NCI-H2196 (cell line): ENCODE data around the gene TBC1D4.
"Not testable (repeated sequence)": the region's sequence is repeated elsewhere in the genome, so short reads cannot be mapped to it uniquely, and the experiment has no call there.

Experiments
- DNase-seq: peaks from one replicate; lab custom pipeline; 2025; ENCODE audit not compliant: unreplicated experiment; lab: John Stamatoyannopoulos, UW

The TBC1D4 gene

DNA sequence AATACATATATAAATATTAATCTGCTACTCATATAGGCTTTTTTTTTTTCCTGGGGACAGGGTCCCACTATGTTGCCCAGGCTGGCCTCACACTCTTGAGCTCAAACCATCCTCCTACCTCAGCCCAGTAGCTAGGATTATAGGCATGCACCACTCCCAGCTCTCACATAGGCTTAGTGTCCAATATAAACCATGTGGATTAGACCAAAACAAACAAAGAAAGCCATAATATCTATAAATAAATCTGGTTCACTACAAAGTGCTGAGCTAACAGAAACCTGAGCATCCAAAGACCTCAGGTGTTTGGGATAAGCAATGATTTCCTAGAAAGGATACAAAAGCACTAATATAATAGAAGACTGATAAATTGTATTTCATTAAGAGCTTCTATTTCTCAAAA, 26.0 kb downstream of the TBC1D4 start:
- no peak for DNase-seq

DNA sequence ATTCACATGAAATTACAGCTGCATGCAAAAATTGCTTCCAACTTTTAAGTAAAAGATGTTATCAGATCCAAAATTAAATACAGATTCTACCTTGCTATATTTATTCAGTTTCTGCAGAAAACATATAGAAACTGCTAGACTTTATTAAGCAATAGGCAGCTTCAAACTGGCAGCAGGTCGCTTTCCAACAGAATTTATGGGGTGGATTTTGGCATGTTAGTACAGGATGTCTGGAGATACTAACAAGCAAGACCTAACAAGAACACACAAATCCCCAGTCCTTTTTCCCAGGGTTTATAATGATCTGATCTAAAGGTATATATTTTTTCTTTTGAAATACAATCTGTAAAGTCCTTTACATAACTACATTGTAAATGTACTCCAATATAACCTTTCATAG, 27.5 kb downstream of the TBC1D4 start:
- no peak for DNase-seq

DNA sequence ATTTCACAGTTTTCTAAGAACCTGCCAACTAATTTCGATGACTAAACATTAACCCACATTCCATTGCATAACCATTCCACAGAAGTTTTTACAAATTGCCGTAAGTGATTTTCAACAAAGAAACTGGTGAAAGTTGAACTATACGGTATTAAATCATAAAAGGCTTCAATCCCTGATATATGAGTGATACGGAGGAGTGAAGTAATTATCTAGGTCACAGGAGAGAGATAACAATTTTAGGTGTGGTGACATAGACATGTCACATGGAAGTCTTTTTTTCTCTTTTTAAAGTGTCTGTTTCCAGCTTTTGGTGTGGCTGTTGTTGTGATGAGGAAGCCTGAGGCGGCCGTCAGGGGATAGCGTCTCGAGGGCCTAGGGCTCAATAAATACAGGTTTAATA, 29.4 kb downstream of the TBC1D4 start:
- no peak for DNase-seq

DNA sequence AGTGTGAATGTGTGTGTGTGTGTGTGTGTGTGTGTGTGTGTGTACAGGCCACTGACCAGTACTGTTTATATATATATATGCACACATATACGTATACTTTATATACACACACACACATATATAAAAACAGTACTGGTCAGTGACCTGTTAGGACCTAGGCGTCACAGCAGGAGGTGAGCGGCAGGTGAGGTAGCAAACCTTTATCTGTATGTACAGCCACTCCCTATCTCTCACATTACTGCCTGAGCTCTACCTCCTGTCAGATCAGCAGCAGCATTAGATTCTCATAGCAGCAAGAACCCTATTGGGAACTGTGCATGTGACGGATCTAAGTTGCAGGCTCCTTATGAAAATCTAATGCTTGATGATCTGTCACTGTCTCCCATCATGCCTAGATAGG, 34.5 kb downstream of the TBC1D4 start:
- DNase-seq, result no peak

DNA sequence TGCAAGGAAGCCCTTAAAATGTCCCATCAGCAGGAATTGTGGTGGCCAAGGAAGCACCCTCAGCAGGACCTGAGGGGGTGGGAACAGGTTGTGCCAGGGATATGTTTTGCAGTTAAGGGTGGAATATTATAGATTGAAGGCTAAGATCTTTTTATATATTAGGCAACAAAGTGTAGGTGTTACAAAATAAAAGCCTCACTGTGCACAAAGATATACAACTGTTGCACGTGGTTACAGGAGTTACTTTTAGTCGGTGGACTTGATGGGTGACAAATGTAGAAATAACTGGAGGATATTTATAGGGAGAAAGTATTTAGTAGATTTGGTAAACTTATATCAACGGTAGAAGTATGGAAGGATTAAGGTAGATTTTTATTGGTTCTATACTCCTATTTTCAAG, 35.1 kb downstream of the TBC1D4 start:
- DNase-seq, result no peak

DNA sequence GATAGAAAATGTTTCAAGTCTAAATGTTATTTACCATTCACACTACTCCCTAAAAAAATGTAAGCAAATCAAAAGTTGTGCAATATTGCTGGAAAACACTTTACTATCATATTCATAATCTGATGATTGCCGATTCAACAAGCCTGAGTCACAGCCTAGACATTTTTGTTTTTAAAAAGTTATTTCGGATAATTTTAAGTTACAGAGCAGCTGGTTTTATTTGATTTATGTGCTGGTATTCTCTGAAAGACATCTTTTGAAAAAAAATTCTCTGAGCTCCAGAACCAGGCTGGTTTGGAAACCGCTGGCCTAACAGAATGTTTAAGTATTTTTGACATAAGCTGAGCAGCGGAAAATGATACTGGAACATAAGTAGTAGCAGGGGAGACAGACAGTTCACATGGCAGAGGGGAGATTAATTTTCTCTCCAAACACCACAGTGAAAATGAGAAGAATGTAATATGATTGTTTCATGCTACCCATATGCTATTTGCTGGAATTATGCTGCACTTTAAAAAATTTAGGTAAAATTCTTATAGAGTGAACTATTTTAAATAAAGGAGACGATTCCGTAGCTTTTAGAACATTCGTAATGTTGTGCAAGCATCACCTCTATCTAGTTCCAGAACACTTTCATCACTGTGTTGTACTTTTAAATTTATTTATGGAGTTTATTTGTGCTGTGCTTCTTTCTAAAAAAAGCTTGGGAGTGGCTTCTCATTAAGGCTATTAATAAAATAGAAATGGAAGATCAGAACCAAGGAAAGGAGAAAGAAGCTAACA, 36.1 kb downstream of the TBC1D4 start:
- no peak for DNase-seq

DNA sequence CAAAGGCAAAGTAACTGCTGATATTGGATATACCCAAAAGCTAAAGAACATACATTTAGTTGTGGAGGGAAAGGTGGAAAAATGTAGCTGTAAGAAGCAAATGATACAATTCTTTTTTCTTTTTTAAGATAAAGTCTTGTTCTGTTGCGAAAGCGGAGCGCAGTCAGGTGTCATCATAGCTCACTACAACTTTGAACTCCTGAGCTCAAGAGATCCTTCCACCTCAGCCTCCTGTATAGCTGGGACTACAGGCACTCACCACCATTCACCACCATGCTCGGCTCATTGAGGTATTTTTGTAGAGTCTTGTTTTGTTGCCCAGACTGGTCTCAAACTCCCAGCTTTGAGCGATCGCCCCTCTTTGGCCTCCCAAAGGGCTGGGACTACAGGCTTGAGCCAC, 38.0 kb downstream of the TBC1D4 start:
- DNase-seq, result no peak

DNA sequence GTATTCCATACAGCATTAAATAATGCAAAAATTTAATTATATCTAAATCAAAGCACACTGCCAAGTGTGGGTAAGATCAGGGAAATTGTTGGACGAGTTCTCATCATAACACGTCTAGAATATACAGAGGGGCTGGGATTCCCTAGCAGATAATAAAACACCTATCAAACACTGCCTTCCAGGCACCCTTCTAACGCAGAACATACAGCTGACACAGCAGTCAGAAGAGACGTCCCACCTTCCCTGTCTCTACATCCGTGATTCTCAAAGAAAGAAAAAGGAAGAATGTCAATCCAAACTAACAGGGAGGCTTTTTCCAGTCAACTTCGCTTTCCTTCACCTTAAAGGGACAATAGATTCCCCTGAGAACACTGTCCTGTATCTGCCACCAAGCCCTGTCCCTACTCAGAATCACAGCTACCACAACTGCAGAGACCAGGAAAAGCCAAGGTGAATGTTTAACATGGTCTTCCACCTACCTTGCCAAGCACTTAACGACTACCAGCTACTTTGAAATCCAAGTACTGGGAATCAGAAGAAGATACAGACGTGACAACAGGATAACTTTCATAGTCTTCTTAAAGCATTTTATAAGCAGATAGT, 38.5 kb downstream of the TBC1D4 start:
- DNase-seq, result no peak

DNA sequence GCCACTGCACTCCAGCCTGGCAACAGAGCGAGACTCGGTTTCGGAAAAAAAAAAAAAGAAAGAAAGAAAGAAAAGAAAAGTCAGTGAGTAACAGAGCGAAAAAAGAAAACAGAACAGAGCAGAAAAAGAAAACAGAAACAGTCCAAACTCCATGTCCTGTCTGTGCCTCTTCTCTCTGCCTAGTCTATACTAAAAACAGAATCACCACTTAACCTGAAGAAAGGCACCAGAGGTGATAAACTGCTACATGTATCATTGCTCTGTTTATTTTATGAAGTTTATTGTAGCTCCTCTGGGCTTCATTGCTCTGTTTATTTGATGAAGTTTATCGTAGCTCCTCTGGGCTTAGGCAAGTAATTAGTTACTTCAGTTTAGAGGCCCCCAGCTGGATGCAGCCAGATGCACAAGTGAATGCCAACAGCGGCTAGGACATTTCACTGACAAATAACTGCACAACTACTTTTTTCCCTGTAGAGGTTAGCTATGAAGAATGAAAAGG, 39.2 kb downstream of the TBC1D4 start:
- no peak for DNase-seq

DNA sequence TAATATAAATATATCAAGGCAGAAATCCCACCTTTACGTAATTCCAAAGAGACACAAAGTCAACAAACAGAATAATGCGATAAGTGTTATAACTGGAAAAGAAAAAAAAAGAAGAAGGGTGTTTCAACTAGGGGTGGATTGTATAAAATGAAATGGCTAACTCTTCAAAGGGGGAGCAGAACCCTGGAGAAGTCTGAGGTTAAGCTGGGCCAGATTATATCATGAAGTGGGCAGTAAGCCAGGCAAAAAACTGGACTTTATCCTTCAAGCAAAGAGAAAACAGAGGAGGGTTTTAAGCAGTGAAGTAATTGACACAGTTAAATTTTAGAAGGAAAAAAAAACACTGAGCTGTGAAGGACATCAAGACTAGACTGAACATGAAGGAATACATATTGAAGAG, 41.9 kb downstream of the TBC1D4 start:
- DNase-seq, result no peak

DNA sequence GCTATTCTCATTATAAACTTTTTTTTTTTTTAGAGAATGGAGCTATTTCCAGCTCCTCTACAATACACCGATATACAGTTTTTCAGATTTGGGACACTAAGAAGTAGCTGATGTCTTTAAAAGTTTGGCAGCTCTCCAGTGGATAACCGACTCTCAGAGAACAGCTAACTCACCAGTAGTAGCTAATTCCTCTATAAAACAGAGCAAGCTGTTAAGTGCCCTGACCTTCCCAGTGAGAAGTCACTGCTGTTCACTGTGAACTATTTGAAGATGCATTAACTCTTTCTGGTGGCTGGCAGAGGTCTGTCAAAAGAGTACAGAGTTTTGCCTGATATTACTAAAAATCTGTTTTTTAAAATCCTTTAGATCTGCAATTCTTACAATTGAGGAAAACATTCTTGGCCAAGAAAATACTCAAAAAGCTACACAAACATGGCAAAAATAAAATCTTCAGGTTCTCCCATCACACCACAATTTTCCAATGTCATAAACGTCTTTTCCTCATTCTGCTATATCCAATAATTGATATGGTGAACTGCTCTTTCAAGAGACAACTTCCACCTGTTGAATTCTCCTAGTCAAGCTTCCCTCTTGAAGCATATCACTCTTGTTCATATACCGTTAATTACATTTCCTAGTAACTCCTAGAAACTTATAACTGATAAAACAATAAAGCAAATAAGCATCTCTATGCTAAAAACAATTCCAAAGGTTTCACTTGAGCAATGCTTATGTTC, 44.2 kb downstream of the TBC1D4 start:
- no peak for DNase-seq

DNA sequence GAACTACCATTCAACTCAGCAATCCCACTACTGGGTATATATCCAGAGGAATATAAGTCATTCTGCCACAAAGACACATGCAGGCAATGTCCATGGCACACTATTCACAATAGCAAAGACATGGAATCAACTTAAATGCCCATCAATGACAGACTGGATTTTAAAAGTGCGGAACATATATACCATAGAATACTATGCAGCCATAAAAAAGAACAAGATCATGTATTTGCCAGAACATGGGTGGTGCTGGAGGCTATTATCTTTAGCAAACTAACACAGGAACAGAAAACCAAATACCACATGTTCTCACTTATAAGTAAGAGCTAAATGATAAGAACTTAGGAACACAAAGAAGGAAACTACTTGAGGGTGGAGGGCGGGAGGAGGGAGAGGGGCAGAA, 47.8 kb downstream of the TBC1D4 start:
- DNase-seq, result not testable (repeated sequence)

DNA sequence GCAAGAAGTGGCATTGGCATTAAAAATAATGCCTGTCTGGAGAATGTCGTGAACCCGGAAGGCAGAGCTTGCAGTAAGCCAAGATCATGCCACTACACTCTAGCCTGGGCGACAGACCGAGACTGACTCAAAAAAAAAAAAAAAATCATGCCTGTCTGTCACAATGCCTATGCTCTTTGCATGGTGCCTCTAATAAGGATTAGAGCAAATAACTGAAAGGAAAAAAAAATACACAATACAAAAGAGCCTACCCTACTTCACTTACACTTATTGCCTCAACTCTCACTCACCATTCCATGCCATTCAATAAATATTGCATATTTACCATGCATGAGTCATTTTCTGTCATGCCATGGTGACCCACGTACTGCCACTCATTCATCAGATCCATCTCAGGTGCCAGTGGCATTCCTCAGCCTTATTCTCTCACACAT, 49.1 kb downstream of the TBC1D4 start:
- DNase-seq, result no peak

DNA sequence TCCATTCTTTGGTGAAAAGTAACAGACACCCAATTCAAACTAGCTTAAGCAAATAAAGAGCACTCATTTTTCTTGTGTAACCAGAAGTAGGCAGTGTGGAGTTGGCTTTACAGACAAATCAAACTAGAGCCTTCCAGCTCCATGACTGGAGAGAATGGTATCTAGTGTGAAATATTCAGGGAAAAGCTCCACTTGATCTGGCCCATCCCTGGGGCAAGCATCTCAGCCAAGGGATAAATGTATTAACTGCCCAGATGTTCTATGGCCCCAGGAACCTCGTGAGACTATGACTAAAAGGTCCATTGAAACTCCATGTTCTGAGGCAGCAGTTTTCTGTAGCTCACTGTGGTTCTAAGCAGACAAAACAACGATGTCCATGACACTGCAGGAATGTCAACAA, 49.9 kb downstream of the TBC1D4 start:
- no peak for DNase-seq

DNA sequence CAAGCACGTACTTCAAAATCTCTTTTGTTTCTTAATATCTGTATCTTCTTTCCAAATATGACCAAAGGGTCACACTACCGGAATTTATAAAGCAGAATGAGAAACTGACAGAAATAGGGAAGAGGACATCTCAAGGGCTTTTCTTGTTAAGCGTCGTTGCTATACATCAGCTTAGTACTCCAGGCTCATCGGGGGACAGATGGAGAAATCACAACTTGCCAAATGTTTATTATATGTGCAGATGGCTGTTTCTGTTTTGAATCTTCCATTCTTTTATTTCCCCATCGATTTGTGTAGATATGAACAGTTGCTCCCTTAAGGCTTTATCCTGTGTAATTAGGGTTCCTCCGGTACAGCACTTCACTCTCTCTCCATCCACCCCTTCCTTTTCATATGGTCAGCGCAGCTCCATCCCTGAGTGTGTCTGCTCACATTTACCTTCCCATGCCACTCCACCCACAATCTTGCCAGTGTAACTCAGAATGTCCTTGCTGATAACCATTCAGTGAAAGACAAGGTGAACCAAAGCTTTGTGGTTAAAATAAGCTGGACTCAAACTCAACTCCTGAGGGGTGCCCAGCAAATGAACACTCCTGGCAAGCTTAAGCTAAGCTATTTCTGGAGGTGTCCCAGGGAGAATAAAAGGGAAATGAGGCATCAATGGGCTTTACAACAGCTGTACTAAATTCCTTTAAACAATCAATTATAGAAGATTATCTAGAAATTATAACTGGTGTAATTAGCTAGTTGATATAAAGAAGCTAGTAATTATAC, 51.3 kb downstream of the TBC1D4 start:
- no peak for DNase-seq

DNA sequence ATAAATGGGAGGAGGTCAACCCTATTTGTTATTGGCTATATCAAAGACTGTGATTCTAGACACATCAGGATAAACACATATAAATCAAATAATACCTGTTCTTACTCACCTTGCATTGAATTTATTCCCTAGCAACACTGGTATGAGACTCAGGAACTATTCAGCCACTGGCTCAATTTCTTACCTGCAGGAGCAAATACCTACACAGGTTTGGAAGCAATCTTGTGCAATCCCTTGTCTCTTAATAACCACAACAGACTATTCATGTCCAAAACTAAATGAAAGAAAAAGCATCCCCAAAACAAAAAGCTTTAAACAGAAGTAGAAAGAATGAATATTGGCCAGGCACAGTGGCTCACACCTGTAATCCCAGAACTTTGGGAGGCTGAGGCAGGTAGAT, 55.5 kb downstream of the TBC1D4 start:
- no peak for DNase-seq

DNA sequence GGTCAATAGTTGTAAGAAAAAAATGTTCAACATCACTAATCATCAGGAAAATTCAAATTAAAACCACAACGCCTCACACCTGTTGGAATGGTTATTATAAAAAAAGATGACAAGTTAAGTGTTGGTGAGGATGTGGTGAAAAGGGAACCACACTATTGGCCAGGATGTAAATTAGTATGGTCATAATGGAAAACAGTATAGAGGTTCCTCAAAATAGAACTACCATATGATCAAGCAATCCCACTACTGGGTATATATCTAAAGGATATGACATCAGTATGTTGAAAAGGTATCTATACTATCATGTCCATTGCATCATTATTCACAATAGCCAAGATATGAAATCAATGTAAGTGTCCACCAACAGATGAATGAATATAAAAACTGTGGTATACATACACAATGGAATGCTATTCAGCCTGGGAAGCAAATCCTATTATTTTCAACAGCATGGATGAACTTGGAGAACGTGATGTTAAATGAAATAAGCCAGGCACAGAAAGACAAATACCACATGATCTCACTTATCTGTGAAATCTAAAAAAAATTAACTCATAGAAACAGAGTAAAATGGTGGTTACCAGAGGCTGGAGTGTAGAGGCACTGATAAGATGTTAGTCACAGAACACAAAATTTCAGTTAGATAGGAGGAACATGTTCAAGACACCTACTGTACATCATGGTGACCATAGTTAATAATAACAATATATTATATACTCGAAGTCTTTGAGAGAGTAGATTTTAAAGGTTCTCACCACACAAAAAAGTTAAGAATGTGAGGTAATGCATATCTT, 56.6 kb downstream of the TBC1D4 start:
- DNase-seq, result no peak

DNA sequence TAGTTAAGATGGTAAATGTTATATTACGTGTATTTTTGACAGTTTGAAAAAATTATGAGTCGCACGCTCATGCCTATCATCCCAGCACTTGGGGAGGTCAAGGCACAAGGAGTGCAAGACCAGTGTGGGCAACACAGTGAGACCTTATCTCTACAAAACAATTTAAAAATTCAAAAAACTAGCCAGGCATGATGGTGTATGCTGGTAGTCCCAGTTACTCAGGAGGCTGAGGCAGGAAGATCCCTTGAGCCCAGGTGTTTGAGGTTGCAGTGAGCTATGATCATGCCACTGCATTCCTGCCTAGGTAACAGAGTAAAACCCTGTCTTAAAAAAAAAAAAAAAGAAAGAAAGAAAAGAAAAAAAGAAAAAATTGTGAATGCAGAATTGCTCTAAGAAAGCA, 58.0 kb downstream of the TBC1D4 start:
- DNase-seq, result no peak

DNA sequence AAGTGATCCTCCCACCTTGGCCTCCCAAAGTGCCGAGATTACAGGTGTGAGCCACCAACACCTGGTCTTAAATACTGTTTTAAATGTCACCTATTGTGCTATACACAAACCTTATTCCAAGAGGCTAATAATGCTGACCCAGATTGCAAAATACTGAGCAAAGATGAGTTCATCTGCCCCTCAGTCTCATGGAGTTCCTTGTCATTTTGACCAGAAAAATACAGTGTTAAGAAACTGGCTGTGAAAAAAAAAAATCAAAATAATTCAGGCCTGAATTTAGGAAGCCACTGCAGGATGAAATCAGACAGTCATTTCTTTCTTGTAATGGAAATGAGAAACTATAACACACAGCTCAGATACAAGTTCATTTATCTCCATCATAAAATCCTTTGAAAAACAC, 59.9 kb downstream of the TBC1D4 start:
- no peak for DNase-seq

DNA sequence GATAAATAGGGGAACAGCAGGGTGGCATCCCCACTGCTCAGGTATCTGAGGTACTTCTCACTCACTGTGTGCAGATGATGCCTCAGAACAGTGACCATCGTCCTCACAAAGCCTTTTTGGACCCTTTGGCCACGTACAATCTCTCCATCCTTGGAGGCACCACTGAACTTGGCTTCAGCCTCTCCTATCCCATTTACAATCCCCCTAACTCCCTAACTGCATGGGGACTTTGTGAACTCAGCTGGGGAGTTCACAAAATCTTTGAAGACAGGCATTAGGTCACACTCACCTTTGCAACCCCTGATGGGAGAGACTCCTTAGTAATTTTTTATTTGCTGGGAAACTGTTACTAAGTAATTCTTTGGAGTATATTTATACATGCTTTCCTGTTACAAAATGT, 60.8 kb downstream of the TBC1D4 start:
- no peak for DNase-seq

DNA sequence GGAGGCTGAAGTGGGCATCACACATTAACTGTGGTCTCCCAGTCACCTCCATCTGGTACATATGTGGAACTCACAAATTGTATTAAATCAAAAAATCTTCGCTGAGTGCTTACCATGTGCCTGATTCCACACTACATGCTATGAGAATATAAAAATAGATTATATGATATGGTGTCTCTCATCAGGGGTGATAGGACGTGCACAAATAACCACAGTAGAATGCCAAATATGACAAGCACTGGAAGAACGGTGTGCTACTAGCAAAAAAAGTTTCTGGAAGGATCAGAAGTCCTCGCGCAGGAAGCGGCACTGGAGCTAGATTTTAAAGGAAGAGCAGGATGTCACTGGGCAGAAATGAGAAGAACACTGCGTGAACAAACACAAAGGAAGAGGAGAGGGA, 62.3 kb downstream of the TBC1D4 start:
- DNase-seq, result no peak
